Activated CD8-positive, alpha-beta memory T cell treated with anti-CD3 and anti-CD28 coated beads for 1 hour (primary cell): Measurements from ENCODE around the gene GMDS.

Experiments
- DNase-seq, 2 donors: peaks; one replicate each; pipeline ENCODE4 v3.0.0-alpha.2; 2020; ENCODE audit warnings: low read depth in 1 of 2; ENCODE audit errors: extremely low read depth in 1 of 2

The GMDS gene

DNA sequence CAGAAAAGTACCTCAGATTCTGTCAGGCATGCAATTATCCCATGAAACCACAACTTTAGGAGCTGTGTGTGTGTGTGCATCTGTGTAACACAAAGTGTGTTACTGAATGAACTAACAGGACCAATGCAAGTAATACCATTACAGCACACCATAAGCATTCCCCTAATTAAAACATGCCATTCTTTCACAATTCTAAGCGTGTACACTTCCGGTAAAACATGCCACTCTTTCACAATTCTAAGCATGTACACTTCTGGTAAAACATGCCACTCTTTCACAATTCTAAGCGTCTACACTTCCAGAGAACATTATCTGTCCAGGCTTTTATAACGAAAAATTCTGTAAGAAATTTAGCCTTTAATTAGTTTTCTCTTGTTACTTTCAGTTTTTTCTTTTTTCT, 238.2 kb downstream of the GMDS start:
- DNase-seq, result no peak

DNA sequence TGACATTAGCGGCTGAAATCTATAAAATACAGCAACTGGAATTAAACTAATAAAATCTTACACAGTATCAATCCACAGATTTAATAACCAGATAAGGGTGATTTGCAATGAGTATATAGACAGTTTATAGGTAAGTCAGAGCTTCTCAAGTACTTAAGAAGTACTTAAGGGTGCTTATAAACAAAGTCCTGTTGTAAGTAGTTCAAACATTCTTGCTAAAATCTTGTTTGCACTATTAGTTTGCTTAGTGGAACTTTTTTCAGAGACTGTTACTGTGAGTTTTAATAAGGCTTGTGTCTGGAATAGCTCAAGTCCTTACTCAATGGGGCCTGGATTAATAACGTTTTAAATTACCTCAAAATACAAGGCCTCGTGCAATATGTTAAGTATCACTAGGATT, 240.5 kb downstream of the GMDS start:
- DNase-seq, result no peak

DNA sequence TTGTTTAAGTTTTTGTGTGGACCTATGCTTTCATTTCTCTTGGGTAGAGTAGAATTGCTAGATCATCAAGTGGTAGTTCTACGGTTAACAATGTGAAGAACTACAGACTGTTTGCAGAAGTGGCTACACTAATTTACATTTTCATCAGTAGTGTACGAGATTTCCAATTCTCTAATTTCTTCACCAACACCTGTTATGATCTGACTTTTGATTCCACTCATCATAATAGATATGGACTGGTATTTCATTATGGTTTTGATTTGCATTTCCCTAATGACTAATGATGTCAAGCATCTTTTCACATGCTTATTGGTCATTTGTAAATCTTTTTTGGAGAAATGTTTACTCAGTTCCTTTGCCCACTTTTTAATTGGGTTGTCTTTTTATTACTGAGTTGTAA, 244.4 kb downstream of the GMDS start:
- no peak for DNase-seq

DNA sequence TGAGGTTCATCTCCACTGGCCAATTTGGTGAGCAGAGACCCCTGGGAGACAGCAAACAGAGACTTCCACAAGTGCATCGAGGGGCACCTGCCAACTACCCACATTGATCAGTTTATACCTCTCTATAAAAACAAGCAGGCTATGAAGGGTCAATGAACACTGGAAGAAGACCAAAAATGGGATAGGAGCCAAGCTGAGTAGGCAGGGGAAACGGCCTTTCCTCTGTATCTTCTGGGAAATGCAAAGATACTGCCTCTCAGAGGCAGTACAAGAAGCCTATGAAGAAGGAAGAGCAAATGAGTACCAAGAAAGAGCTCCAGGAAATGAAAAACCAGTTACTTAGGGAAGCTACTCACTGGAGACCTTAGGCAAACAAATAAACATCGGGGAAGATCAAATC, 247.7 kb downstream of the GMDS start:
- DNase-seq, result no peak

DNA sequence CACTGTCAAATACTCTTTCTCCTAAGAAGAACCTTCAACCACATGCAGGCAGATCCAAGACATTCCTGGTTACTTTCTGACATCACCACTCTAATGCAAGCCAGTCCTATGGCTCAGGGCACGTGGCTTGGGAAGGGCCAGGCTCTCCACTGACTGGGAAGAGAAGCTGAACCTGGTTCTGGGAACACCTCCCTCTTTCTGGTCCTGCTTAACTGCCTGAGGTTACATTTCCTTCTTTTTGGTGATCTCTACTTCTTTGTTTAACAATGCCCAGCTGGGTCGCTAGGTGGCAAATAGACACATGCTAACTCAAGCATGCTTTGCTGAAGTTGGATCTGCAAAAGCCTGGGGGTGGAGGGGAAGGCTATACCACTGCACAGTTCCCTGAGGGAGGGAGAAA, 249.8 kb downstream of the GMDS start:
- no peak for DNase-seq

DNA sequence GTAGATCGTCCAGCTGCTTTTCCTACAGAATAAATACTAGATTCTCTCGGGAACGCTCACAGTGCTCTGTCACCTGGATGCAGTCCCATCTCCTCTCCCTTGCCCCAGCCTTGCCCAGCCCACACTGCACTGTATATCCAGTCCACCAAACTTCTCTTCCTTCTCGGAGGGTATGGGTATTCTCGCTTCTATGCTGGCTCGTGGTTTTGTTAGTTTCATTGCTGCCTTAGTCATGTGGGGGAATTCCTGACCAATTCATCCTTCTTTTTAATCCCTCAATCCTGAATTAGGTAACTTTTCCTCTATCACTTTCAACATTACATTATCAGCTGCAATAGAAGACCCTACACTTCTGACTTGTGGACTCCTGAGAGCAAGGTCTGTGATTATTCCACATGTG, 252.4 kb downstream of the GMDS start:
- DNase-seq, result no peak

DNA sequence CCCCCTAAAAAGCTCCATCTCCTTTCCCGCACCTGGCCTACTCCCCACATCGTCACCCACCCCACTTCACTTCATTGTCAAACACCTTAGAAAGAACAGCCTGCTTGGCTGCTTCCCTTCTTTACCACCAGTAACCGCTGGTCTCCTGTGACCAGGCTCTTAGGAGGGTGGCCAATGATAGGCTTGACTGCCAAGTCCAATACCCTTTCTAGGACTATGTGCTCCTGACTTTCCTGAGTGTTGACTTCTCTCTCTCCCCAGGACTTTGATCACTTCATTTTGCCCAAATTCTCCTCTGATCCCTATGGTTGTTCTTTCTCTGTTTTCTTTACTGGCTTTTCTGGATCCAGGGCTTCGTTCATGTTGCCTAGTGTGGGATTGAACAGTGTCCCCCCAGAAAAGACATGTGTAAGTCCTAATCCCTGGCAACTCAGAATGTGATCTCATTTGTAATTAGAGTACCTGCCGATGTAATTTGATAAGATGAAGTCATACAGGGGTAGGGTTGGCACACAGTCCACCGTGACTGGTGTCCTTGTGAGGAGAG, 254.0 kb downstream of the GMDS start:
- DNase-seq, result no peak

DNA sequence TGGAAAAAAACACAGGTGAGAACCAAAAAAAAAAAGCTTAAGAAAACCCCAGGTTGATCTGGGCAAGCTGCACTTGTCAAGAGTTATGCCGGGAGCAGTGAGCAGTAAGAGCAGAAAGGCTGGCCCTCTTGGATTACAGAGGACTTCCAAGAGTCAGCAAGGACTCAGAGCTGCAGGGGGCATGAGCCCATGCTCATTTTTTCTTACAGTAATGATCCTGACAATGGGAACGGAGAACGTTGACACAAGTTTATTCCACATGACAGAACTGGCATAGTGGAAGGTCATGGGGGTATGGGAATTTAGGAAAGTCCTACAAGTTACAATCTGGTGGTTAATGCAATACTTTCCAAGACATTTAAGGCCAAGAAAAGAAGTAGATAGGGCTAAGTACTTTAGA, 256.6 kb downstream of the GMDS start:
- no peak for DNase-seq

DNA sequence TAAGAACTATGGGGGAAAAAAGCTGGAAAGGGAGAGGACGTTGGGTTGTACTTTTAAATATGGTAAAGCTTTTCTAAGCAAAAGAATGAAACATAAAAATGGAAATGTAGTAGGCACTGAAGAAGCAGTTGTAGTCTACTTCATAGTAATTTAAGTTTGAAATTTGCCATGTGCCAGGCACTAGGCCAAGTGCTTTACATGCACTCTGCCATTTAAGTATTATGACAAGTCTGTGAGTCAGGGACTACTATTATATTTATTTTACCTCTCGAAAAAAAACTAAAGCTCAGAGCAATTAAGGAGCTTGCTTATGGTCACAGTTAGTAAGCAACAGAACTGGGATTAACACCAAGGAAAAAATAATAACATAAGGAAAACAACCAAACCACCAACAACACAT, 257.8 kb downstream of the GMDS start:
- DNase-seq, result no peak

DNA sequence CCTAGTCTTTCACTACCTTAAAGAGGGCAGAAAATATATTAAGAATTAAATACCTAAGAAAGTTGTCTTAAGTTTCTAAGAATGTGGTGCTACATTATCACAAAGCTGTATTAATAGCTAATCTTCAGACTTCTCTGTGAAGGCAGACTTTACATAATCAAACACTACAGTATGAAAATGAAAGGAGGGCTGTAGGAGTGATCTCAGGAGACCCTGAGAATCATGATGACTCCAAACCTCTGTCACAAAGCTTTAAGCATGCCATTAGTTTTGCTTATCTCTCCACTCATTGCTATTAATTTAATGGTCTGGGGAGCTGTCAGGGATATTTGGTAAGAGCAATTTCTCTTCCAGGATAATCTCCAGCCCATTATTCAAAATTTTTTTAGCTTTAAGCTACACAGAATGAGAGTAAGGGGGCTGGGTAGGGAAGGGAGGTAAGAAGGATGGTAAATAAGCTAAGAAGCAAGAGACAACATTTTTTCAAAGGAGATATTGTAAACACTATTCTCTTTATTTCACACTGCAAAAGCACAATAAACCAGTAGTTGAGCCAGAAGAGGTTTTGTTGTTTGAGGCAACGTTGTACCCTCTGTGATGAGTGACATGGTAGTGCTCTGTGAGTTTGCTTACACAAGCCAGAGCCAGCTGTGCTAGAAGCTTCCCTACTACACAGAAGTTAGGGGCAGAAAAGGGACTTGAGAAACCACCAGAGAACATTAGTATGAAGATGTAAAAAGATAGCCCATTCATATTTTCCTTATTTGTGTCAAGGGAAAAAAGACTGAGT, 258.8 kb downstream of the GMDS start:
- DNase-seq, result no peak

DNA sequence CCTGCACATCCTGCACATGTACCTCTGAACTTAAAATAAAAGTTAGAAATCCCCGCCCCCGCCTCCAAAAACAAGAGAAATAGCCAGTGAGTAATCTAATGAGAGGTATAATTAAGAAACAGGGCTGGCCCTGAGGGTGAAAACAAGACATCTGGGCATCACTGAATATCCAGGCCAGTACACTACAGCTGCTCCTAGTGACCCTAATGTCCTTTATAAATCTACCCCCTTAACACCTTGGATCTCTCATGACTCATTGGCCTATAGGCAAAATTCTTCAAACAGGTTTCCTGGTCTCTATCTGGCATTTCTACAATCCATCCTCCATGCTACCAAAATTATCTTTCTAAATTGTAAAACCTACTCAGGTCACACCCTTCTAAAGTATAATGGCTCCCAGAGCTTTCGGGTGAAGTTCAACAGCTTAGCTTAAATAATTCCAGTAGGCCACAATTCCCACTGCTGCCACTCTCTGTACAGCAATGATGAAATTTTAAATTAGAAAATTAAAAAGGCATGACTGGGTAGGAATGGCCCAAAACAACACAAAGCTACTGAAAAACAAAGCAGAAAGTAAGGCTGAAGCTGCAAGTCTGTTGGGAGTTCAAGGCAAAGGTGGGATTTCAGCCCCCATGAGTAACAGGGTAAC, 260.9 kb downstream of the GMDS start:
- DNase-seq, result no peak

DNA sequence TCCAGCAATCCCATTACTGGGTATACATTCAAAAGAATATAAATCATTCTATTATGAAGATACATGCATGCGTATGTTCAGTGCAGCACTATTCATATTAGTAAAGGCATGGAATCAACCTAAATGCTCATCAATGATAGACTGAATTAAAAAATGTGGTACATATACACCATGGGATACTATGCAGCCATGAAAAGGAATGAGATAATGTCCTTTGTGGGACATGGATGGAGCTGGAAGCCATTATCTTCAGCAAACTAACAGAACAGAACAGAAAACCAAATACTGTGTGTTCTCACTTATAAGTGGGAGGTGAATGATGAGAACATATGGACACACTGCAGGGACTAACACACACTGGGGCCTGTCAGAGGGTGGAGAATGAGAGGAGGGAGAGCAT, 261.6 kb downstream of the GMDS start:
- no peak for DNase-seq

DNA sequence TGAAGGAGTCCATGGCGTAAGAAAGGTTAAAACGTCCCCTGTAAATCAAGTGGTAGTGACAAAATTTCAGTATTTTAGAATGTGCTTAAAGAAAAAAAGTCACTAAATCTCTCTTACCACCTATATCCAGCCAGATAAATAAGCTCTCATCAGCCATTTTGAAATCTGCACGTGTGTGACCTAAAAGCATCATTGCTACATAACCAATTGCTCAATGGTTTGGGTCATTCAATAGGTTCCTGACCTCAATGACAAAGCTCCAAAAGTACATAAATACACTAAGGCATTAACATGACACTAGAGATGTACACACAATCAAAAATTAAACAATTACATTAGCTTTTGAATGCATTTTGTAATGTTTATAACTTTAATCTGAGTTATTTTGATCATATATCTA, 272.4 kb downstream of the GMDS start:
- no peak for DNase-seq

DNA sequence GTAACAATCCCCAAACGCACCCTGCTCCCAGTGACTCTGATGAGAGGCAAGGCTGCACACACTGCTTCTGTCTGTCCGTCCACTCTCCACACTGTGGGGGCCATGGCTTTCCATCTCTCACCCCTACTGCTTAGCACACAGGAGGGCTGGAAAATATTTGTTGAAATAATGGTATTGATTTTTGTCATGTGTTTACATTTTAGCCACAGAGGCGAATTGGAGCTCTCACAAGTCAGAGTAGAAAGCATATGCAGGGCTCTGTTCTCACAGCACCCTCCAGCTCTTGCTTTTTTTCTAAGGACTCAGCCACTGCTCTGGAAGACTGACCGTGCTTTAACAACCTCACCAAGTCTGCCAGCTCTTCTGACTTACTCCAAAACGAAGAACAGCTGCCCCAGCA, 273.8 kb downstream of the GMDS start:
- DNase-seq, result no peak

DNA sequence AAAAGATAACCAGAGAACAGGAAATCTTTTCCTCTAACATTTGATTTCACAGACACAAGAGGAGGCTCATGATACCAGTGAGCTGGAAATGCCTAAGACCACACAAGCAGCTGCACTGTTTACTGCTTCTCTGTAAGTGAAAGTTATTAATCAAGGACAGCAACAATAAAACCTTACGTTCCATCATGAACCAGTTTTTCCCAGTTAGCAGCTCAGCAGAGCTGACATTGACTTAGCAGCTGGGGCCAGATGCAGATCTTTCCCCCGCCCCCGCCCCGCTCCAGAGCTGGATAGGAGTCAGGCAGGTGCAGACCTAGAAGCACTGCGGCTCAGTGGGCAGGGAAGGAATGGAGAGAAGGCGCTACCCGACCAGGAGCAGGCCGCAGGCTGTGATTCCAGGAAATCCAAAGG, 275.2 kb downstream of the GMDS start:
- DNase-seq, result no peak

DNA sequence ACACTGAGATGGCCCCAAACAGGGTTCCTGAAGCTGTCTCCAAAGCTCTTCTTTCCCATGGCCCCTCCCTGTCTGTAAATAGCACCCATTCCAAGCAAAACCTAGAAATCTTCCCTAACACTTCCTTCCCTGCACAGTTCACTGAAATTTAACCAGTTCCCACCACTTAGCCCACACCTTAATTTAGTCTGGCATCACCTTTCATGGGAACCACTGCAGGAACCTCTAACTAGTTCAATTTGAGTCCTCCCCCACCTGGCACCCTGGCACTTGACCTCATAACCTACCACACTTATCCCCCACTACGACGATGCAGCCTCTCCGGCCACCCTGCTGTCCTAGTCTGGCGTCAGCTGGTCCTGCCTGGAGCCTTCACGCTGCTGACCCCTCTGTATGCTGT, 278.7 kb downstream of the GMDS start:
- no peak for DNase-seq

DNA sequence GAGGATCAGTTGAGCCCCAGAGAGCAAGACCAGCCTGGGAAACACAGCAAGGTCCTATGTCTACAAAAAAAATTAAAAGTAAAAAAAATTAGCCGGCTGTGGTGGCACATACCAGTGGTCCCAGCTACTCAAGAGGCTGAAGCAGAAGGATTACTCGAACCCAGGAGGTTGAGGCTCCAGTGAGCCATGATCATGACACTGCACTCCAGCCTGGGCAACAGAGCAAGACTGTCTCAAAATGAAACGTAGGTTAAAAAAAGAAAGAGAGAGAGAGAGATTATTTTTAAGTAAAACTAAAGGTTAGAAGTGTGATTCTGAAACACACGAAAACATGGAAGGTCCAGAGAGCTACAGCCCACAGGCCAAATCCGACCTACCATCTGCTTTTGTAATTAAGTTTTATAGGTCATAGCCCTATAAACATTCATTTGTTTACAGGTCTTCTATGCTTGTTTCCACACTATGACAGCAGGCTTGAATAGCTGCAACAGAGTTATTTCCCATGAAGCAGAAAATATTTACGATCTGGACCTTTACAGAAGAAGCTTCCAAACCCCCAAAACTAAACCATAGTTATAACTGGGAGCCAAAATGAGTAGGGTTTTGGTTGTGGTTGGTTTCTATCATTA, 279.7 kb downstream of the GMDS start:
- DNase-seq, result no peak

DNA sequence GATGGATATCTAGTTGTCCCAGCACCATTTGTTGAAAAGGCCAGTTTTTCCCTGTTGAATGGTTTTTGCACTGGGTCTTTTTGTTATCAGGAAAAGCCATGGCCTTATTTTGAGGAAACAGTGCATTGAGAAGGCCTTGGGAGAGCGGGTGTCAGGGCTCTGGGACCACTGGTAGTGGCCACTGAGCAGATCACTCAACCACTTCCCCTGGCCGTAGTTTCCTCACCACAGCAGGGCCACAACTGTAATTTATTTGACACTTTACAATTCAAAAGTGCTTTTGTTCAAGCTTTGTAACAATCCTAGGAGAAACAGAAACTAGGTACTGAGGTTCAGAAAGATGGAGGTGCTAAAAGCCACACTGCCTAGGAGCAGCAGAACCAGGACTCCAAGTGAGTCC, 281.8 kb downstream of the GMDS start:
- no peak for DNase-seq

DNA sequence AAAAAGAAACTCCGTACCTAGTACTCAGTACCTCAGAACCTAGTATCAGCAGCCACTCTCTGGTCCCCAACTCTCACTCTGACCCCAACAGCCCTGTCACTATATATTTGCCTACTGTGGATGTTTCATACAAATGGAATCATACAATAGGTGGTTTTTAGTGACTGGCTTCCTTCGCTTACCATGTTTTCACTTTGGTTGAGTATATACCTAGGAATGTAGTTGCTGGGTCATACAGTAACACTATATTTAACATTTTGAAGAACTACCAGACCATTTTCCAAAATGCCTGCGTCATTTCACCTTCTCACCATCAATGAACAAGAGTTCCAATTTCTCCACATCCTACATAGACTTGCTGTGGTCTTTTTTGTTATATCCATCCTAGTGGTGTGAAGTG, 283.2 kb downstream of the GMDS start:
- DNase-seq, result no peak

DNA sequence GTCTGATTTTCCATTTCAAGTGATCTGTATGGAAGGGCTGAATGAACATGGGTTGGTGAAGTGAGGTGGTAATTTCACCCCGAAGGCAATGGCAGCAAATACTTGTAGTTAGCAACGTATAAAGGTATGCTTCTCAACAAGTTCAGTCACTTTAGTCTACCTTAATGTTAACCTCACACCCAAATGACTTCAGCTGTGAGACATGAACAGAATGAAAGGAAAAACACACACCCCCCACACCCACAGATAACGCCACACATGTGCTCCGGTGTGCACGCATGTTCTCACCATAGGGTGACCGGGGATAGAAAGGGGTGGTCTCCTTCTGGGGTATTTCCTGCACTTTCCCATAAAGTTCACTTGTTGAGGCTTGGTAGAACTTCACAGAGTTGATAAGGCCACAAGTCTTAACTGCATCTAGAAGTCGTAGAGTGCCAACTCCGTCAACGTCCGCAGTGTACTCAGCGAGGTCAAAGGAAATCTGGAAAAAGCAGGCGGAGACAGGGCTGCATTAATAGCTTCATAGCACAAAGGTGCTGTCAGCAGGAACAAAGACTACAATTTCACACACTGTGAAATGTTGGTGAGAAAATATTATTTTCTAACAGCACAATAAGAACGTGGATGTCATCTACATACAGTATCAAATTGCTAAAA, 284.8 kb downstream of the GMDS start:
- DNase-seq, result no peak

DNA sequence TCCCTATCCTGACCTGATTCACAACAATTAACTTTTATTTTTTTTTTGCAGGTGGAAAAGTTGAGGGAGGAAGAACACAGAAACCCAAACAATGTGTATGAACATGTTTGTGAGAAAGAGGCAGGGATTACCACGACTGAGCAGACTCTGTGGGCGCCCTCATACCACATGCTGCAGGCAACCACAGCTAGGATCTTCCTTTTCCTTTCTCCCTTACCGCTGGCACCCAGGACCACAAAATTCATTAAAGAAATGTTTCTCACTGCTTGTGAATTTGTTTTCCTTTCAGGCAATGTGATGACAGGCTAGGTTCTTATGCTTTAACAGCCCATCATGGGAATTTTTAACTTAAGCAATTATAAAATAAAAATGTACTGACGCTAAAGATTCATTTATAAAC, 287.1 kb downstream of the GMDS start:
- DNase-seq, result no peak

DNA sequence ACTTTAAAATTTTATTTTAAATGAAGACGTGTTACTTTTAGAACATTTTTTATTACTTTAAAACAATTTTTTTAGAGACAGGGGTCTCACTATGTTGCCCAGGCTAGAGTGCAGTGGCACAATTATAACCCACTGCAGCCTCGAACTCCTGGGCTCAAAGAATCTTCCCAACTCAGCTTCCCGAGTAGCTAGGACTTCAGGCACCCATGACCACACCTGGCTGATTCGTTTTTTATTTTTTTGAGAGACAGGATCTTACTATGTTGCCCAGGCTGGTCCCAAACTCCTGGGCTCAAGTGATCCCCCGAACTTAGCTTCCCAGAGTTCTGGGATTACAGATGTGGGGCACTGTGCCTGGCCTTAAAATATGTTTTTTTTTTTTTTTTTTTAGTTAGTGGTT, 287.7 kb downstream of the GMDS start:
- DNase-seq, result no peak
